Spinal cord (tissue), 10 donors: ENCODE data around the gene B3GALT6. TPM values are rescaled to one million over a fixed set of nuclear protein-coding genes. Genes with fewer than 3 reads are reported as not detected.

ENCODE experiments used
- DNase-seq, 6 donors: peaks; one replicate each; pipeline versions ENCODE4 v3.0.0 to v3.0.0-alpha.2; 2013 to 2015; ENCODE audit warnings: low spot score in 6 of 6, low read depth in 4 of 6
- H3K27ac ChIP-seq: one replicate; pipeline ENCODE4 v1.5.1; 2013; ENCODE audit warnings: low read depth, low read length, control low read depth
- H3K27me3 ChIP-seq: one replicate; pipeline ENCODE4 v1.6.1; 2013; ENCODE audit warnings: low read length; ENCODE audit not compliant: control insufficient read depth, insufficient read depth
- H3K36me3 ChIP-seq: one replicate; pipeline ENCODE4 v1.6.1; 2013; ENCODE audit warnings: low read length; ENCODE audit not compliant: control insufficient read depth, insufficient read depth
- H3K4me1 ChIP-seq: one replicate; pipeline ENCODE4 v1.6.1; 2013; ENCODE audit warnings: low read length; ENCODE audit not compliant: control insufficient read depth, insufficient read depth
- H3K4me3 ChIP-seq: one replicate; pipeline ENCODE4 v1.5.1; 2013; ENCODE audit warnings: low read depth, low read length, control low read depth
- H3K9me3 ChIP-seq: one replicate; pipeline ENCODE4 v1.6.1; 2013; ENCODE audit warnings: low read length; ENCODE audit not compliant: control insufficient read depth, insufficient read depth
- WGBS: methylation state at CpG from one replicate; pipeline ENCODE4 v1.1.5; 2013; ENCODE audit warnings: missing lambda C conversion rate; ENCODE audit not compliant: insufficient coverage; 5-methylcytosine and 5-hydroxymethylcytosine counted together
- polyA plus RNA-seq, 2 donors: library from polyadenylated mRNA; unstranded; fragments of 120-200 nt; gene quantifications; one replicate each; pipeline ENCODE4 v1.2.1, GENCODE V29; 2013; ENCODE audit not compliant: insufficient read length in 2 of 2
- total RNA-seq, 2 donors: library from RNA; depleted of rRNA in 1 of 2; stranded (reverse); fragments of 120-200 nt in 1 of 2; fragments of >200 nt in 1 of 2; gene quantifications; one replicate each; pipeline versions ENCODE4 v1.2.3 to v1.2.4, GENCODE V29; 2013 to 2014
- donor health status: healthy.

B3GALT6 gene
- total and polyA plus RNA-seq, 4 donors: 11.5 to 40.1 (median 35.0) TPM

DNA sequence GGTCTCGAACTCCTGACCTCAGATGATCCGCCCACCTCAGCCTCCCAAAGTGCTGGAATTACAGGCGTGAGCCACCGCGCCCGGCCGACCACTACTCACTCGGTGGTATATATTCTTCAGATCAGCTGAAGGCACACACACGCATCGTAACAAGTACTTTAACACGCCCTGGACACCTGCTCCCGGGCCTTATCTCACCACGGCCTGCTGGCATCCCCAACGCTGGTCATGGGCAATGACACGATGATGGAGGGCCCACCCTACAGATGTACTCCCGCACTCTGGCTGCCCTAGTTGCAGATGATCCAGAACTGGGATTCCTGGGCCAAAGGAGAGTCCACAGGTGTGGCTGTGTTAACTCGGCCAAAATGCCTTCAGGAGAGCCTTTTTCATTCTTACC lies 30.0 kb downstream of the B3GALT6 start:
- no peaks in the 10 kb centered on the region for H3K27me3 ChIP-seq
- H3K27ac ChIP-seq: no peak overlapping the region
- no peak overlapping the region for H3K4me3 ChIP-seq
- no peaks in the 10 kb centered on the region for H3K9me3 ChIP-seq
- H3K4me1 ChIP-seq: peaks cover 7% of the 10 kb centered on the region
- 97% methylated on average over 17 of the region's 17 CpGs for WGBS
- H3K36me3 ChIP-seq: peaks cover 93% of the 10 kb centered on the region
- no peak for DNase-seq

GRCh38 chr1:1262758-1263157 lies 30.7 kb downstream of the B3GALT6 start:
- H3K9me3 ChIP-seq: no peaks in the 10 kb centered on the region
- H3K27me3 ChIP-seq: no peaks in the 10 kb centered on the region
- no peak overlapping the region for H3K4me3 ChIP-seq
- 97% methylated on average over 6 of the region's 8 CpGs for WGBS
- no peak for DNase-seq
- H3K27ac ChIP-seq: no peak overlapping the region
- peaks cover 7% of the 10 kb centered on the region for H3K4me1 ChIP-seq
- H3K36me3 ChIP-seq: peaks cover 94% of the 10 kb centered on the region

GRCh38 chr1:1264026-1264425 lies 32.0 kb downstream of the B3GALT6 start:
- Histone ChIP-seq H3K4me3 (no peak overlapping the region), H3K27ac (no peak overlapping the region), H3K36me3 (peaks cover 94% of the 10 kb centered on the region), H3K27me3 (no peaks in the 10 kb centered on the region), H3K4me1 (peaks cover 7% of the 10 kb centered on the region), H3K9me3 (no peaks in the 10 kb centered on the region)
- no peak for DNase-seq
- WGBS: 95% methylated on average over 9 of the region's 9 CpGs

DNA sequence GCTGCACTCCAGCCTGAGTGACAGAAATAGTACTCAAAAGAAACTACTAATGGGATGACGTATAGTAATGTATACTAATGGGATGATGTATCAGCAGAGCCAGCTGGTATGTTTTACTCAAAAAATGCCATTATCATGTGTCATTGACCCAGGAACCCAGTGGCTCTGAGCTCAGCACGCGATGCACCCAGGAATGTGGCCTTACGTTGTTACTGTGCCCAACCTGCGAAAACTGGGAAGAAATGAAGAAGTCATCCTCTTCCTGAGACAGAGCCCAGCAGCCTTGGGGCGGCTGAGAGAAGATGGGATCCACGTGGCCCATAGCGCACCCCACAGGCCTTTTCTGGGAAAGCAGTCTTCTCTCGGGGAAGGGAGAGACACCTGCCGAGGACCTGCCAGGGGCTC lies 32.8 kb downstream of the B3GALT6 start:
- WGBS: 88% methylated on average over 5 of the region's 10 CpGs
- no peak for DNase-seq
- Histone ChIP-seq H3K9me3 (no peaks in the 10 kb centered on the region), H3K36me3 (peaks cover 87% of the 10 kb centered on the region), H3K27ac (no peak overlapping the region), H3K4me3 (no peak overlapping the region), H3K27me3 (no peaks in the 10 kb centered on the region), H3K4me1 (peaks cover 7% of the 10 kb centered on the region)

GRCh38 chr1:1267488-1268283 lies 35.6 kb downstream of the B3GALT6 start:
- no peak for DNase-seq
- Histone ChIP-seq H3K36me3 (peaks cover 84% of the 10 kb centered on the region), H3K4me1 (peaks cover 24% of the 10 kb centered on the region), H3K27ac (no peak overlapping the region), H3K4me3 (no peak overlapping the region), H3K27me3 (no peaks in the 10 kb centered on the region), H3K9me3 (no peaks in the 10 kb centered on the region)
- 94% methylated on average over 39 of the region's 39 CpGs for WGBS

DNA sequence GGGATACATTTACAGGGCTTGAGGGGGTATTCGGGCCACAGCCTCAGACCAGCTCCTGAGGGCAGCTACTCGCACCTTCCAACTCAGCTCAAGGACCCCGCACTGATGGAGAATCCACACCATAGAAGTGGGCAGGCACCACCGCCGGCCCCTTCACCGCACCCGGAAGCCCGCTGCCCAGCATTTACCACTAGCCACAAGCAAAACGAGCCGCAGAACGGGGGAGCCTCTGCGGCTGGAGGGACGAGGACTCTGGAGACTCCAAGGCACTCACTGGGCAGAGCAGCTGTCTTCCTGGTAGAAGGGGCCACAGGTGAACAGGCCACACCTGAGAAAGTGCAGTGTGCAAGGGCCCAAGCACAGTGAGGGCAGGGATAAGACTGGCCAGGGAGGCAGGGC lies 36.2 kb downstream of the B3GALT6 start:
- Histone ChIP-seq H3K4me1 (peaks cover 29% of the 10 kb centered on the region), H3K4me3 (no peak overlapping the region), H3K36me3 (peaks cover 83% of the 10 kb centered on the region), H3K9me3 (no peaks in the 10 kb centered on the region), H3K27ac (no peak overlapping the region), H3K27me3 (no peaks in the 10 kb centered on the region)
- no peak for DNase-seq
- WGBS: 95% methylated on average over 11 of the region's 13 CpGs

GRCh38 chr1:1270813-1271212 lies 38.8 kb downstream of the B3GALT6 start:
- WGBS: 95% methylated on average over 7 of the region's 7 CpGs
- H3K36me3 ChIP-seq: peaks cover 65% of the 10 kb centered on the region
- no peak overlapping the region for H3K27ac ChIP-seq
- H3K4me1 ChIP-seq: peaks cover 44% of the 10 kb centered on the region
- H3K27me3 ChIP-seq: no peaks in the 10 kb centered on the region
- no peak overlapping the region for H3K4me3 ChIP-seq
- DNase-seq: no peak
- H3K9me3 ChIP-seq: no peaks in the 10 kb centered on the region

DNA sequence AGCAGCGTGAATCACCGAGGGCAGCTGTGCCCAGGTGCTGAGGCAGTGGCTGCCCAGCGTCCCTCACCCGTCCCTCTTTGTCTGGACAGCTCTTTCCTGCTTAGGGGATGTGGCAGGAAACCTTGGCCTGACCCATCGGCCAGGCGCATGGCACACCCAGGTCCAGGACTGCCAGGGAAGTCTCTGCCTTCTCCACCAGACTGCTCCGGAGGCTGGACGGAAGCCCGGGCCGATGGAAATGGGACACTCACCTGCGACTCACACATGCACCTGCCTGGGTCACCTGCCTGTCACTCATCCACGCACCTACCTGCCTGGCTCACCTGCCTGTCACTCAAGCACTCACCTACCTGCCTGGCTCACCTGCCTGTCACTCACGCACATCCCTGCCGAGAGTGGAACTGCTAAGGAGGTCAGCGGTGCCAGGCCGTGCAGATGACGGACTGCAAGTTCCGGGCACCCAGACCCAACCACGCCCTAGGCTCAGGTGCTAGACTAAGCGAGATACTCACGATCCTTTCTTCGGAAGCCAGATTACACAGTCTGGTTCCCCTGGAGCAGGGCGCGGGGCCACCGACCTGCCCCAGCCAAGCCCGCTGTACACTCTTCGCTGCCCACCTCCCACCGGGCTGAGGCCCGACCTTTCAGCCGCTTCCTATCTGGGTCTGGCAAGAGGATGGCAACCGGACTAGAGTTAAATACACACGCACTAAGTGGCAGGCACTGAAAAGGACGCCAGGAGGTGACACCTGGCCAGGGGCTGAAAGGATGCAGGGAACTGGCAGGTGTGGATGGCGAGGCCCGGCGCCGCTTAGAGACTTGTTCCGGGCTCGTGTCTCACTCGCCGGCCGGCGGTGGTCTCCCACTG lies 40.5 kb downstream of the B3GALT6 start:
- Histone ChIP-seq H3K4me3 (peak overlapping the region; percentile 78), H3K4me1 (peaks cover 44% of the 10 kb centered on the region), H3K27ac (no peak overlapping the region)

DNA sequence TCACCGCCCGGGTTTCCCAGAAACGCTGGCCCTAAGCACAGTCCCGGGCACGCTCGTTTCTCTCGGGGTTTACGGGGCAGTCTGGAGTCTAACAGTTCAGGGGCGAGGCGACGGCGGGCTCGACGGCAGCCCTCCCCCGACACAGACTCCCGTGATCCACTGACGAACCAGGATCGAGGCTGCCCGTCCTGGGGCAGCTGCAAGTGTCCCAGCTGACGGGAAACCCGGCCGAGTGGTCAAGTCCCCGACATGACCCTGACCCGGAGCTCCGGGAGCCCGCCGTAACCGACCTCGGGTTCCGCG lies 41.1 kb downstream of the B3GALT6 start:
- no peaks in the 10 kb centered on the region for H3K9me3 ChIP-seq
- DNase-seq: no peak
- under 1% methylated on average over 31 of the region's 31 CpGs for WGBS
- H3K27ac ChIP-seq: no peak overlapping the region
- H3K4me1 ChIP-seq: peaks cover 44% of the 10 kb centered on the region
- H3K27me3 ChIP-seq: no peaks in the 10 kb centered on the region
- H3K36me3 ChIP-seq: peaks cover 44% of the 10 kb centered on the region
- peak overlapping the region; percentile 78 for H3K4me3 ChIP-seq

More for the DNA sequence above, 40.5 kb downstream of the B3GALT6 start:
- WGBS: 52% methylated on average over 43 of the region's 43 CpGs
- DNase-seq: no peak
- no peaks in the 10 kb centered on the region for H3K9me3 ChIP-seq
- H3K36me3 ChIP-seq: peaks cover 50% of the 10 kb centered on the region
- no peaks in the 10 kb centered on the region for H3K27me3 ChIP-seq
